ENCODE data around the gene OPRM1.

DNA sequence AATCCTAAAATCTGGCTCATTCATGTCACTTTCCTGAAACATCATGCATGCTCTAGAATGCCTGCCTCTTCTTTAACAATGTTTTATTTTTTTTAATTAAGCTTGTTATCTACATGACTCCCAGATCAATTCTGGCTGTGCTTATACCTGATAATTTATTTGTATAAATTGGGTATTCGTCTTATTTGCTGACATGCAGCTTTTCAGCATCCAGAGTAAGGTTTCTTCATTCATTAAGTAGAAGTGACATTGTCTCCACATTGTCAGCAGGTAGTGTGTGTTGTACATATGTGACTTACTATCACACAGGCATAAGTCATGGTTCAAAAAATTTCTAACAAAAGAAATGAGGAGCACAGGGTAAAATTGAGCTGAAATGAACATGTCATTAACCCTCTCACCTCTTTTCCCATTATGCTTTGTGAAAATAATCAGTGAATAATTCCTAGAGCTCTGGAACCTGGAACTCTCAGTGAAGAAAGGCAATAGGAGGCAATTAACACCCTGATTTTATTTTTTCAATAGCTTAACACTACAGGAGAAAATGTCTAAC is 157.4 kb downstream of the OPRM1 start:
- TF ChIP-seq, protein P1, sequence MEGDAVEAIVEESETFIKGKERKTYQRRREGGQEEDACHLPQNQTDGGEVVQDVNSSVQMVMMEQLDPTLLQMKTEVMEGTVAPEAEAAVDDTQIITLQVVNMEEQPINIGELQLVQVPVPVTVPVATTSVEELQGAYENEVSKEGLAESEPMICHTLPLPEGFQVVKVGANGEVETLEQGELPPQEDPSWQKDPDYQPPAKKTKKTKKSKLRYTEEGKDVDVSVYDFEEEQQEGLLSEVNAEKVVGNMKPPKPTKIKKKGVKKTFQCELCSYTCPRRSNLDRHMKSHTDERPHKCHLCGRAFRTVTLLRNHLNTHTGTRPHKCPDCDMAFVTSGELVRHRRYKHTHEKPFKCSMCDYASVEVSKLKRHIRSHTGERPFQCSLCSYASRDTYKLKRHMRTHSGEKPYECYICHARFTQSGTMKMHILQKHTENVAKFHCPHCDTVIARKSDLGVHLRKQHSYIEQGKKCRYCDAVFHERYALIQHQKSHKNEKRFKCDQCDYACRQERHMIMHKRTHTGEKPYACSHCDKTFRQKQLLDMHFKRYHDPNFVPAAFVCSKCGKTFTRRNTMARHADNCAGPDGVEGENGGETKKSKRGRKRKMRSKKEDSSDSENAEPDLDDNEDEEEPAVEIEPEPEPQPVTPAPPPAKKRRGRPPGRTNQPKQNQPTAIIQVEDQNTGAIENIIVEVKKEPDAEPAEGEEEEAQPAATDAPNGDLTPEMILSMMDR (conservative IDR thresholded peaks at IDR 0.05): no peak
- no peak for TF ChIP-seq ZFX (IDR thresholded peaks at IDR 0.05)
